ENCODE measurements around the gene CEACAM3. TPM values are rescaled to one million over a fixed set of nuclear protein-coding genes. Genes with fewer than 3 reads are reported as not detected.

The CEACAM3 gene
- total RNA-seq: 2.6 TPM

DNA sequence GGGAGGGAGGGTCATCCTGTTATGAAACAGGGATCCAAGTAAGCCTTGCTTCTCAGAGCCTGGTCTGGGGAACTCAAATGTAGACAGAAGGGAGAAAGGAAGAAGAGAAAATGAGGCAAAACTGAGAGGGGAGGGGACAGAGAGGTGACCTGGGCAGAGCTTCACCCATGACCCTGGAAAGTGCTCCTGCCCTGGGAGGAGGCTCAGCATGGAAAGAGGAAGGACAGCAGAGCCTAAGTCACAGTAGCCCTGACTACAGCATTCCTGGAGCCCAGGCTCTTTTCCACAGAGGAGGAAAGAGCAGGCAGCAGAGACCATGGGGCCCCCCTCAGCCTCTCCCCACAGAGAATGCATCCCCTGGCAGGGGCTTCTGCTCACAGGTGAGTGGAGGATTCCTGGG is at the start of gene CEACAM3:
Gene CEACAM3 (plus strand): TSS at position 226 of the 400 bp plus-strand sequence. CDS start 91 bp downstream, at position 317.

GRCh38 chr19:41755328-41755913 is 41.0 kb upstream of the CEACAM3 start, which contains the start of gene CEACAM6:
CEACAM6 (plus strand) TSS chr19:41755530; CDS start chr19:41755639, 109 bp downstream.

GRCh38 chr19:41844601-41845000 is 48.2 kb downstream of the CEACAM3 start, which contains the start of gene LYPD4:
LYPD4 (minus strand) TSS chr19:41844683; CDS start chr19:41839285, 5,398 bp downstream.

DNA sequence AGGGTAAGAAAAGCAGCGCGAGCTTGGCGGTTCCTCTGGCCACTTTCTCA is 48.4 kb downstream of the CEACAM3 start, which contains the start of gene DMRTC2:
Gene DMRTC2 (plus strand): TSS at position 42 of the 50 bp plus-strand sequence. CDS start 2,387 bp downstream, outside the sequence.

DNA sequence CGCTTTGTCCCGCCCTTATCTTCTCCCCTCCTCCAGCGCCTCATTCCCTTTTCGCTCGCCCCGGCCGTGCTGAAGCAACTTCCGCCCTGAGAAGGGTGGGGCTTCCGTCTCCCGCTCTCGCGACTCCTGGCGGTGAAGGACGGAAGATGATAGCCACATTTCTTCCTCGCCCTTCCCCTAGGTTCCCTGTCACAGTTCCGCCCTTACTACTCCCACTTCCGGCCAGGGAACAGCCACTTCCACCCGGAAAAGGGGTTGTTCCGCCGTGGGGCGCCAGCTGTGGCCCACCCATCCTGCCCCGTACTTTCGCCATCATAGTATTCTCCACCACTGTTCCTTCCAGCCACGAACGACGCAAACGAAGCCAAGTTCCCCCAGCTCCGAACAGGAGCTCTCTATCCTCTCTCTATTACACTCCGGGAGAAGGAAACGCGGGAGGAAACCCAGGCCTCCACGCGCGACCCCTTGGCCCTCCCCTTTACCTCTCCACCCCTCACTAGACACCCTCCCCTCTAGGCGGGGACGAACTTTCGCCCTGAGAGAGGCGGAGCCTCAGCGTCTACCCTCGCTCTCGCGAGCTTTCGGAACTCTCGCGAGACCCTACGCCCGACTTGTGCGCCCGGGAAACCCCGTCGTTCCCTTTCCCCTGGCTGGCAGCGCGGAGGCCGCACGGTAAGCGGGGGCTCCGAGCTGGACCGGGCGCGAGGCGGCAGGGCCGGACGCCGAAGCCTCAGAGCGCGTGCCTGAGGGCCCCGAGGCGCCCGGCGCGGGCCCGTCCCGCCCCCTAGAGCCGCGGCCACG is 63.4 kb downstream of the CEACAM3 start, which contains the start of gene RPS19:
Gene RPS19 (plus strand): TSS at position 638 of the 801 bp plus-strand sequence. CDS start 520 bp downstream, outside the sequence.

Other genes with a start within 250 kb of the CEACAM3 start
- gene CEACAM21, start 220.4 kb upstream of the CEACAM3 start, total RNA-seq: 3.5 TPM
- gene CEACAM4, start 169.5 kb upstream of the CEACAM3 start, total RNA-seq: 2.2 TPM
- gene CEACAM7, start 108.3 kb upstream of the CEACAM3 start, total RNA-seq: not detected
- not detected for gene CEACAM5, start 88.0 kb upstream of the CEACAM3 start, total RNA-seq
- 1.1 TPM for gene CEACAM6, start 41.1 kb upstream of the CEACAM3 start, total RNA-seq
- gene LYPD4, start 48.1 kb downstream of the CEACAM3 start, total RNA-seq: not detected
- not detected for gene DMRTC2, start 48.5 kb downstream of the CEACAM3 start, total RNA-seq
- gene RPS19, start 63.7 kb downstream of the CEACAM3 start, total RNA-seq: 1,024 TPM
- gene CD79A, start 80.7 kb downstream of the CEACAM3 start, total RNA-seq: 4.4 TPM
- 51.5 TPM for gene ARHGEF1, start 86.6 kb downstream of the CEACAM3 start, total RNA-seq
- gene ERFL, start 131.9 kb downstream of the CEACAM3 start, total RNA-seq: 0.12 TPM
- 123 TPM for gene RABAC1, start 162.7 kb downstream of the CEACAM3 start, total RNA-seq
- gene ATP1A3, start 197.6 kb downstream of the CEACAM3 start, total RNA-seq: 0.53 TPM

Measured in metanephros (tissue), 1 donor.